Suprapubic skin (tissue), 4 donors: ENCODE results near the gene LCORL. TPM values are rescaled to one million over a fixed set of nuclear protein-coding genes. Genes with fewer than 3 reads are reported as not detected.

Experiments
- DNase-seq, 2 donors: peaks; one replicate each; pipeline ENCODE4 v3.0.0-alpha.2; 2019; ENCODE audit warnings: low spot score in 2 of 2
- H3K27ac ChIP-seq: fragments of 200-600 bp; sonication (generic); one replicate; pipeline ENCODE4 v1.5.1; 2019
- H3K27me3 ChIP-seq: fragments of 200-600 bp; sonication (generic); one replicate; pipeline ENCODE4 v1.5.1; 2019
- H3K36me3 ChIP-seq: fragments of 200-600 bp; sonication (generic); one replicate; pipeline ENCODE4 v1.5.1; 2019
- H3K4me1 ChIP-seq: fragments of 200-600 bp; sonication (generic); one replicate; pipeline ENCODE4 v1.5.1; 2019
- H3K4me3 ChIP-seq: fragments of 200-600 bp; sonication (generic); one replicate; pipeline ENCODE4 v1.5.1; 2019; ENCODE audit warnings: mild to moderate bottlenecking
- H3K9me3 ChIP-seq: fragments of 200-600 bp; sonication (generic); one replicate; pipeline ENCODE4 v1.5.1; 2019
- CTCF ChIP-seq, 2 donors: fragments of 200-600 bp in 1 of 2; fragments of 450-650 bp in 1 of 2; sonication (generic) in 1 of 2; IDR thresholded peaks; one replicate each; pipeline ENCODE4 v1.5.1; 2016 to 2019; ENCODE audit warnings: antibody characterized with exemption in 2 of 2, mild to moderate bottlenecking in 1 of 2, moderate library complexity in 1 of 2
- EP300 ChIP-seq: sonication (generic); formaldehyde crosslinking; IDR thresholded peaks from one replicate; pipeline ENCODE4 v1.6.1; 2017; ENCODE audit warnings: antibody characterized with exemption
- POLR2A ChIP-seq, 2 donors: fragments of 450-650 bp; IDR thresholded peaks; one replicate each; pipeline ENCODE4 v1.6.1; 2017; ENCODE audit warnings: antibody characterized with exemption in 2 of 2, mild to moderate bottlenecking in 2 of 2, moderate library complexity in 2 of 2
- POLR2AphosphoS5 ChIP-seq, 3 donors: sonication (generic); formaldehyde crosslinking; IDR thresholded peaks; one replicate each; pipeline ENCODE4 v1.6.1; 2017; ENCODE audit warnings: antibody characterized with exemption in 3 of 3
- WGBS: methylation state at CpG from one replicate; pipeline ENCODE4 v1.1.5; 2018; 5-methylcytosine and 5-hydroxymethylcytosine counted together
- total RNA-seq, 4 donors: library from RNA; depleted of rRNA; stranded (reverse); fragments of >200 nt; gene quantifications; one replicate each; pipeline ENCODE4 v1.1.0, GENCODE V29; 2016

The LCORL gene
- total RNA-seq, 4 donors from 2014 or later = 14.9 to 26.4 (median 19.6) TPM

DNA sequence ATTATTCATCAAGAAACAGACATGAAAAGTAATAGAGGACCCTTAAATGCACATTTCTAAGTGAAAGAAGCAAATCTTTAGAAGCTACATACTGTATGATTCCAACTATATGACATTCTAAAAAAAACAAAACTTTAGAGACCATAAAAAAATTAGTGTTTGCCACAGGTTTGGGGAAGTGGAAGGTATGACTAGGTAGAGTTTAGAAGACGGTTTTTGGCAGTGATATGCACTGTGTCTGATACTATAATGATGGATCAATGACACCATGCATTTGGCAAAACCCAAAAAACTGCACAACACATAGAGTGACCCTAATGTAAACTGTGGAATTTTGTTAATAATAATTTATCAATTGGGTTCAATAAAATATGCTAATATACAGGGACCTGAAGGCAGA, 54.5 kb downstream of the LCORL start:
- no peaks in the 10 kb centered on the region for H3K36me3 ChIP-seq
- 98% methylated on average over 1 of the region's 1 CpG for WGBS

DNA sequence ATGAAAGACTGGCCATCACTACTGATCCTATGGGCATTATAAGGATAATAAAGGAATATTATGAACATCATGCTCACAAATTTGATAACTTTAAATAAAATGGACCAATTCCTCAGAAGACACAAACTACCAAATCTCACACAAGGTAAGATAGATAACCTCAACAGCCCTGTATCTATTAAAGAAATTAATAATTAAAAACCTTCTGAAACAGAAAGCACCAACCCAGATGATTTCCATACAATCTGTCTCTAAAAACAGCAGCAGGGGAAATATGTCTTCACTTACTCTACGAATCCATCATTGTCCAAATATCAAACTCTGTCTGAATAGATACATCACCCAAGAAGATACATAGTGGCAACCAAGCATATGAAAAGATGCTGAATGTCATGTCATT, 55.2 kb downstream of the LCORL start:
- Histone ChIP-seq H3K27me3 (no peaks in the 10 kb centered on the region), H3K9me3 (no peaks in the 10 kb centered on the region), H3K27ac (no peak overlapping the region), H3K4me3 (no peak overlapping the region), H3K4me1 (peaks cover 5% of the 10 kb centered on the region), H3K36me3 (no peaks in the 10 kb centered on the region)
- 92% methylated on average over 1 of the region's 1 CpG for WGBS
- no peak for DNase-seq
- TF ChIP-seq POLR2A (IDR thresholded peaks at IDR 0.05) = no peak
- TF ChIP-seq EP300 = no peak
- no peak for TF ChIP-seq CTCF (IDR thresholded peaks at IDR 0.05)
- TF ChIP-seq POLR2AphosphoS5 (IDR thresholded peaks at IDR 0.05) = no peak

More for the DNA sequence above, 54.5 kb downstream of the LCORL start:
- no peak overlapping the region for H3K4me3 ChIP-seq
- TF ChIP-seq POLR2A (IDR thresholded peaks at IDR 0.05) = no peak
- no peak for TF ChIP-seq CTCF (IDR thresholded peaks at IDR 0.05)
- TF ChIP-seq POLR2AphosphoS5 (IDR thresholded peaks at IDR 0.05) = no peak
- no peak overlapping the region for H3K27ac ChIP-seq
- peaks cover 5% of the 10 kb centered on the region for H3K4me1 ChIP-seq
- H3K9me3 ChIP-seq = no peaks in the 10 kb centered on the region
- no peaks in the 10 kb centered on the region for H3K27me3 ChIP-seq
- DNase-seq = no peak

GRCh38 chr4:17964576-17964975, 57.0 kb downstream of the LCORL start:
- Histone ChIP-seq H3K27ac (no peak overlapping the region), H3K27me3 (no peaks in the 10 kb centered on the region), H3K9me3 (no peaks in the 10 kb centered on the region), H3K4me3 (no peak overlapping the region), H3K4me1 (no peaks in the 10 kb centered on the region), H3K36me3 (no peaks in the 10 kb centered on the region)
- no peak for DNase-seq
- WGBS = 92% methylated on average over 7 of the region's 7 CpGs
- TF ChIP-seq POLR2A (IDR thresholded peaks at IDR 0.05) (no peak), EP300 (no peak), POLR2AphosphoS5 (IDR thresholded peaks at IDR 0.05) (no peak), CTCF (IDR thresholded peaks at IDR 0.05) (no peak)

- TF ChIP-seq POLR2AphosphoS5 (IDR thresholded peaks at IDR 0.05) = no peak
- TF ChIP-seq CTCF (IDR thresholded peaks at IDR 0.05) = no peak
- no peak for TF ChIP-seq EP300
- no peaks in the 10 kb centered on the region for H3K27me3 ChIP-seq
- no peaks in the 10 kb centered on the region for H3K9me3 ChIP-seq
These were observed 59.4 kb downstream of the LCORL start for GRCh38 chr4:17962171-17962570.

GRCh38 chr4:17961249-17961648, 60.3 kb downstream of the LCORL start:
- Histone ChIP-seq H3K36me3 (peaks cover 6% of the 10 kb centered on the region), H3K27me3 (no peaks in the 10 kb centered on the region), H3K4me3 (no peak overlapping the region), H3K4me1 (no peaks in the 10 kb centered on the region), H3K9me3 (no peaks in the 10 kb centered on the region), H3K27ac (no peak overlapping the region)
- TF ChIP-seq POLR2AphosphoS5 (IDR thresholded peaks at IDR 0.05) (no peak), EP300 (no peak), CTCF (IDR thresholded peaks at IDR 0.05) (no peak)
- DNase-seq = no peak

More at GRCh38 chr4:17962171-17962570, 59.4 kb downstream of the LCORL start:
- no peak for DNase-seq
- no peak overlapping the region for H3K27ac ChIP-seq
- H3K36me3 ChIP-seq = peaks cover 1% of the 10 kb centered on the region
- WGBS = 88% methylated on average over 2 of the region's 2 CpGs
- no peaks in the 10 kb centered on the region for H3K4me1 ChIP-seq
- H3K4me3 ChIP-seq = no peak overlapping the region
